Progenitor cell of endocrine pancreas (in vitro differentiated cells): ENCODE results near the gene UNC80. TPM values are rescaled to one million over a fixed set of nuclear protein-coding genes. Genes with fewer than 3 reads are reported as not detected.

ENCODE experiments used
- DNase-seq: peaks from one replicate; pipeline ENCODE4 v3.0.0; 2021; ENCODE audit warnings: low spot score; ENCODE audit not compliant: unreplicated experiment
- H3K27ac Mint-ChIP-seq: 2 replicates; pipeline ENCODE4 v1.8.0; 2021; ENCODE audit warnings: mild to moderate bottlenecking, moderate library complexity, mixed read lengths
- H3K27me3 Mint-ChIP-seq: 2 replicates; pipeline ENCODE4 v1.8.0; 2021; ENCODE audit warnings: mixed read lengths
- H3K36me3 Mint-ChIP-seq: 2 replicates; pipeline ENCODE4 v1.8.0; 2022; ENCODE audit warnings: mixed read lengths; ENCODE audit not compliant: insufficient read depth
- H3K4me1 Mint-ChIP-seq: 2 replicates; pipeline ENCODE4 v1.8.0; 2021; ENCODE audit warnings: low read depth, mixed read lengths
- H3K4me3 Mint-ChIP-seq: 2 replicates; pipeline ENCODE4 v1.8.0; 2021; ENCODE audit warnings: low read depth, mild to moderate bottlenecking, moderate library complexity, mixed read lengths
- H3K9me3 Mint-ChIP-seq: 2 replicates; pipeline ENCODE4 v1.8.0; 2021; ENCODE audit warnings: low read depth, mixed read lengths
- CTCF ChIP-seq: fragments of 200-600 bp; sonication (generic); IDR thresholded peaks from one replicate; pipeline ENCODE4 v1.5.0; 2021; ENCODE audit warnings: antibody characterized with exemption, mild to moderate bottlenecking; ENCODE audit not compliant: unreplicated experiment
- total RNA-seq: library from RNA; stranded (reverse); gene quantifications from 2 replicates; pipeline ENCODE4 v1.2.1, GENCODE V29; 2021

Gene UNC80
- total RNA-seq, 1 donor from 2014 or later: 3.1 TPM

- DNase-seq: no peak
- no peaks in the 10 kb centered on the region for H3K27me3 Mint-ChIP-seq
- no peaks in the 10 kb centered on the region for H3K4me1 Mint-ChIP-seq
- no peak overlapping the region for H3K4me3 Mint-ChIP-seq
- no peak overlapping the region for H3K27ac Mint-ChIP-seq
- H3K9me3 Mint-ChIP-seq: peaks cover 4% of the 10 kb centered on the region
- no peaks in the 10 kb centered on the region for H3K36me3 Mint-ChIP-seq
- TF ChIP-seq CTCF: no peak
Observed at GRCh38 chr2:209913786-209914345, 142.2 kb downstream of the UNC80 start.

GRCh38 chr2:209917154-209917771, 145.6 kb downstream of the UNC80 start:
- H3K36me3 Mint-ChIP-seq: no peaks in the 10 kb centered on the region
- no peak overlapping the region for H3K27ac Mint-ChIP-seq
- H3K9me3 Mint-ChIP-seq: no peaks in the 10 kb centered on the region

GRCh38 chr2:209918251-209918650, 146.6 kb downstream of the UNC80 start:
- Mint-ChIP-seq H3K27me3 (peaks cover 3% of the 10 kb centered on the region), H3K4me1 (no peaks in the 10 kb centered on the region), H3K36me3 (no peaks in the 10 kb centered on the region), H3K27ac (no peak overlapping the region), H3K4me3 (no peak overlapping the region), H3K9me3 (no peaks in the 10 kb centered on the region)
- no peak for TF ChIP-seq CTCF
- DNase-seq: no peak

More at GRCh38 chr2:209917154-209917771, 145.6 kb downstream of the UNC80 start:
- Mint-ChIP-seq H3K27me3 (peaks cover 3% of the 10 kb centered on the region), H3K4me1 (no peaks in the 10 kb centered on the region), H3K4me3 (no peak overlapping the region)
- TF ChIP-seq CTCF: no peak
- no peak for DNase-seq

GRCh38 chr2:209922116-209922515, 150.5 kb downstream of the UNC80 start:
- Mint-ChIP-seq H3K9me3 (no peaks in the 10 kb centered on the region), H3K27me3 (peaks cover 3% of the 10 kb centered on the region), H3K36me3 (no peaks in the 10 kb centered on the region), H3K4me1 (peaks cover 4% of the 10 kb centered on the region), H3K27ac (no peak overlapping the region), H3K4me3 (no peak overlapping the region)
- DNase-seq: no peak
- TF ChIP-seq CTCF: no peak

GRCh38 chr2:209929369-209929768, 157.7 kb downstream of the UNC80 start:
- no peak for TF ChIP-seq CTCF
- no peak overlapping the region for H3K27ac Mint-ChIP-seq

More at GRCh38 chr2:209929369-209929768, 157.7 kb downstream of the UNC80 start:
- Mint-ChIP-seq H3K9me3 (no peaks in the 10 kb centered on the region), H3K36me3 (no peaks in the 10 kb centered on the region), H3K4me1 (peaks cover under 1% of the 10 kb centered on the region), H3K27me3 (no peaks in the 10 kb centered on the region), H3K4me3 (no peak overlapping the region)
- DNase-seq: no peak
